GM23338 (cell line): ENCODE measurements around the gene RNF40. TPM values are rescaled to one million over a fixed set of nuclear protein-coding genes. Genes with fewer than 3 reads are reported as not detected.

ENCODE experiments used
- ATAC-seq: fragments of 200-7000 bp; cut with Tn5 transposase; 3 replicates; pipeline ENCODE4 v1.9.1; 2020
- DNase-seq: peaks from one replicate; pipeline ENCODE4 v3.0.0-alpha.2; 2015; ENCODE audit warnings: low spot score
- H2AFZ ChIP-seq: fragments of 200-600 bp; sonication (generic); 2 replicates; pipeline ENCODE4 v1.8.0; 2016; ENCODE audit warnings: antibody characterized with exemption, mild to moderate bottlenecking, moderate library complexity
- H3F3A ChIP-seq: fragments of 200-600 bp; sonication (generic); replicated peaks from 2 replicates; pipeline ENCODE4 v1.8.0; 2017; ENCODE audit warnings: antibody characterized with exemption, mixed run types, low read depth
- H3K27ac ChIP-seq: fragments of 200-600 bp; sonication (generic); 2 replicates; pipeline ENCODE4 v1.6.1; 2016; ENCODE audit warnings: low read depth
- H3K27me3 ChIP-seq: fragments of 200-600 bp; sonication (generic); 2 replicates; pipeline ENCODE4 v1.8.0; 2016; ENCODE audit warnings: mild to moderate bottlenecking, mixed run types, moderate library complexity; ENCODE audit not compliant: insufficient read depth
- H3K36me3 ChIP-seq: fragments of 200-600 bp; sonication (generic); 2 replicates; pipeline ENCODE4 v1.8.0; 2016; ENCODE audit warnings: mild to moderate bottlenecking; ENCODE audit not compliant: insufficient read depth
- H3K4me1 ChIP-seq: fragments of 200-600 bp; sonication (generic); 2 replicates; pipeline ENCODE4 v1.8.0; 2016; ENCODE audit warnings: mild to moderate bottlenecking, moderate library complexity; ENCODE audit not compliant: insufficient read depth
- H3K4me2 ChIP-seq: fragments of 200-600 bp; sonication (generic); 2 replicates; pipeline ENCODE4 v1.7.1; 2017; ENCODE audit warnings: mixed run types
- H3K4me3 ChIP-seq: fragments of 200-600 bp; sonication (generic); 2 replicates; pipeline ENCODE4 v1.6.1; 2016; ENCODE audit warnings: mixed run types
- H3K79me2 ChIP-seq: fragments of 200-600 bp; sonication (generic); replicated peaks from 2 replicates; pipeline ENCODE4 v1.8.0; 2017; ENCODE audit warnings: mild to moderate bottlenecking; ENCODE audit not compliant: insufficient read depth
- H3K9me2 ChIP-seq: fragments of 200-600 bp; sonication (generic); 2 replicates; pipeline ENCODE4 v1.8.0; 2017; ENCODE audit not compliant: insufficient read depth
- H4K20me1 ChIP-seq: fragments of 200-600 bp; sonication (generic); replicated peaks from 2 replicates; pipeline ENCODE4 v1.8.0; 2017; ENCODE audit warnings: mild to moderate bottlenecking; ENCODE audit not compliant: insufficient read depth
- H3K27ac Mint-ChIP-seq: 2 replicates; pipeline ENCODE4 v1.8.0; 2020; ENCODE audit warnings: inconsistent platforms, mild to moderate bottlenecking, moderate library complexity, mixed read lengths
- H3K27me3 Mint-ChIP-seq: 3 replicates; pipeline ENCODE4 v1.8.0; 2022; ENCODE audit warnings: low read depth, mild to moderate bottlenecking, moderate library complexity, mixed read lengths, inconsistent platforms; ENCODE audit not compliant: insufficient read depth, poor library complexity
- H3K36me3 Mint-ChIP-seq: 3 replicates; pipeline ENCODE4 v1.8.0; 2021; ENCODE audit warnings: low read depth, mild to moderate bottlenecking, inconsistent platforms, moderate library complexity, mixed read lengths
- H3K4me1 Mint-ChIP-seq: 3 replicates; pipeline ENCODE4 v1.8.0; 2020; ENCODE audit warnings: mild to moderate bottlenecking, inconsistent platforms, mixed read lengths
- H3K4me3 Mint-ChIP-seq: 3 replicates; pipeline ENCODE4 v1.8.0; 2021; ENCODE audit warnings: moderate library complexity, mild to moderate bottlenecking, inconsistent platforms, mixed read lengths
- H3K9me3 Mint-ChIP-seq: 3 replicates; pipeline ENCODE4 v1.8.0; 2020; ENCODE audit warnings: moderate library complexity, mild to moderate bottlenecking, inconsistent platforms, mixed read lengths
- CREB1 ChIP-seq: fragments of 250-450 bp; sonication (Bioruptor Pico); IDR thresholded peaks from 2 replicates; pipeline ENCODE4 v1.5.0; 2020; ENCODE audit warnings: low read depth, mild to moderate bottlenecking, moderate library complexity
- CTCF ChIP-seq, 2 experiments: fragments of 200-600 bp in 1 of 2; sonication (generic) in 1 of 2; conservative IDR thresholded peaks; 2 replicates each; pipeline versions ENCODE4 v1.5.1 to v1.6.1; 2016 to 2017; ENCODE audit warnings: antibody characterized with exemption in 2 of 2, low read depth in 2 of 2, mild to moderate bottlenecking in 2 of 2, moderate library complexity in 1 of 2
- EZH2 ChIP-seq: fragments of 200-600 bp; sonication (generic); IDR thresholded peaks from one replicate; pipeline ENCODE4 v1.8.0; 2017; ENCODE audit warnings: antibody characterized with exemption, mild to moderate bottlenecking, low read depth; ENCODE audit not compliant: unreplicated experiment
- EZH2phosphoT487 ChIP-seq: fragments of 200-600 bp; sonication (generic); IDR thresholded peaks from one replicate; pipeline ENCODE4 v1.8.1; 2018; ENCODE audit warnings: antibody characterized with exemption; ENCODE audit not compliant: unreplicated experiment
- JUNB ChIP-seq: IDR thresholded peaks from one replicate; pipeline ENCODE4 v1.6.1; 2016; ENCODE audit warnings: antibody characterized with exemption; ENCODE audit not compliant: unreplicated experiment
- NANOG ChIP-seq: IDR thresholded peaks from 2 replicates; pipeline ENCODE4 v1.6.1; 2016; ENCODE audit warnings: antibody characterized with exemption, borderline replicate concordance
- POLR2AphosphoS5 ChIP-seq: IDR thresholded peaks from 2 replicates; pipeline ENCODE4 v1.6.1; 2016; ENCODE audit warnings: antibody characterized with exemption, low read depth
- STAT1 ChIP-seq: IDR thresholded peaks from one replicate; pipeline ENCODE4 v1.6.1; 2016; ENCODE audit warnings: antibody characterized with exemption; ENCODE audit not compliant: unreplicated experiment
- ZNF114 ChIP-seq: fragments of 250-450 bp; sonication (Bioruptor Pico); IDR thresholded peaks from 2 replicates; pipeline ENCODE4 v1.5.0; 2020; ENCODE audit warnings: mild to moderate bottlenecking, moderate library complexity
- ZNF331 ChIP-seq: fragments of 250-450 bp; sonication (Bioruptor Pico); IDR thresholded peaks from 2 replicates; pipeline ENCODE4 v1.5.0; 2020; ENCODE audit warnings: low read depth, mild to moderate bottlenecking, moderate library complexity
- ZNF462 ChIP-seq: fragments of 250-450 bp; sonication (Bioruptor Pico); IDR thresholded peaks from 2 replicates; pipeline ENCODE4 v1.5.0; 2020; ENCODE audit warnings: mild to moderate bottlenecking, moderate library complexity
- polyA plus RNA-seq: library from polyadenylated mRNA; unstranded; fragments of >200 nt; fragmentation: Nextera tagmentation; extraction: Ambion mirVana; gene quantifications from 2 replicates; pipeline ENCODE4 v1.2.1, GENCODE V29; 2016
- total RNA-seq: library from RNA; depleted of rRNA; stranded (reverse); fragments of >200 nt; shearing (Covaris generic); gene quantifications from 2 replicates; pipeline ENCODE4 v1.2.3, GENCODE V29; 2014
- TF ChIP-seq, protein P1 (sequence below): IDR thresholded peaks from 2 replicates; pipeline ENCODE4 v1.6.1; 2016; ENCODE audit warnings: antibody characterized with exemption

RNF40 gene
- total and polyA plus RNA-seq, 2 experiments from 2014 or later = 36.0 to 78.5 TPM

- Mint-ChIP-seq H3K9me3 (no peaks in the 10 kb centered on the region), H3K4me1 (peaks cover 25% of the 10 kb centered on the region), H3K27ac (no peak overlapping the region; the same call in 1 of the 2 replicates), H3K27me3 (peaks cover 37% of the 10 kb centered on the region), H3K4me3 (no peak overlapping the region), H3K36me3 (peaks cover 27% of the 10 kb centered on the region)
- Histone ChIP-seq H3K4me3 (no peak overlapping the region), H3K36me3 (peaks cover 3% of the 10 kb centered on the region; the same call in 1 of the 2 replicates), H2AFZ (no peak overlapping the region), H3K79me2 (0 out of 2 replicates have a peak, but pooled peaks cover 3% of the 10 kb centered on the region), H3K9me2 (no peaks in the 10 kb centered on the region), H3F3A (peaks cover 14% of the 10 kb centered on the region; the same call in 1 of the 2 replicates), H3K27ac (no peak overlapping the region), H3K4me2 (no peak overlapping the region), H4K20me1 (peaks cover 5% of the 10 kb centered on the region), H3K4me1 (no peaks in the 10 kb centered on the region; the same call in 1 of the 2 replicates), H3K27me3 (no peaks in the 10 kb centered on the region)
- TF ChIP-seq ZNF462 (CRISPR knock-in tag) (no peak), CTCF (conservative IDR thresholded peaks at IDR 0.05; ENCODE audit: low read depth in 2 of 2) (no peak), ZNF114 (CRISPR knock-in tag) (no peak), ZNF331 (CRISPR knock-in tag) (no peak), JUNB (no peak), NANOG (no peak), EZH2 (no peak), EZH2phosphoT487 (no peak), STAT1 (no peak), POLR2AphosphoS5 (no peak), CREB1 (no peak)
- TF ChIP-seq, protein P1, sequence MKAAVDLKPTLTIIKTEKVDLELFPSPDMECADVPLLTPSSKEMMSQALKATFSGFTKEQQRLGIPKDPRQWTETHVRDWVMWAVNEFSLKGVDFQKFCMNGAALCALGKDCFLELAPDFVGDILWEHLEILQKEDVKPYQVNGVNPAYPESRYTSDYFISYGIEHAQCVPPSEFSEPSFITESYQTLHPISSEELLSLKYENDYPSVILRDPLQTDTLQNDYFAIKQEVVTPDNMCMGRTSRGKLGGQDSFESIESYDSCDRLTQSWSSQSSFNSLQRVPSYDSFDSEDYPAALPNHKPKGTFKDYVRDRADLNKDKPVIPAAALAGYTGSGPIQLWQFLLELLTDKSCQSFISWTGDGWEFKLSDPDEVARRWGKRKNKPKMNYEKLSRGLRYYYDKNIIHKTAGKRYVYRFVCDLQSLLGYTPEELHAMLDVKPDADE = no peak
- ATAC-seq (no peak), DNase-seq (no peak)
These were observed 17.9 kb downstream of the RNF40 start for GRCh38 chr16:30780021-30780420.
